Activated naive CD8-positive, alpha-beta T cell treated with anti-CD3 and anti-CD28 coated beads, Interleukin-2, amount 50 U/mL, for 16 hours (primary cell): Measurements from ENCODE around the gene CDH11.

Experiments used
- DNase-seq: peaks from one replicate; pipeline ENCODE4 v3.0.0-alpha.2; 2020; ENCODE audit warnings: low read depth, low spot score

The CDH11 gene

GRCh38 chr16:64981568-64982281 lies 140.1 kb downstream of the CDH11 start:
- no peak for DNase-seq

DNA sequence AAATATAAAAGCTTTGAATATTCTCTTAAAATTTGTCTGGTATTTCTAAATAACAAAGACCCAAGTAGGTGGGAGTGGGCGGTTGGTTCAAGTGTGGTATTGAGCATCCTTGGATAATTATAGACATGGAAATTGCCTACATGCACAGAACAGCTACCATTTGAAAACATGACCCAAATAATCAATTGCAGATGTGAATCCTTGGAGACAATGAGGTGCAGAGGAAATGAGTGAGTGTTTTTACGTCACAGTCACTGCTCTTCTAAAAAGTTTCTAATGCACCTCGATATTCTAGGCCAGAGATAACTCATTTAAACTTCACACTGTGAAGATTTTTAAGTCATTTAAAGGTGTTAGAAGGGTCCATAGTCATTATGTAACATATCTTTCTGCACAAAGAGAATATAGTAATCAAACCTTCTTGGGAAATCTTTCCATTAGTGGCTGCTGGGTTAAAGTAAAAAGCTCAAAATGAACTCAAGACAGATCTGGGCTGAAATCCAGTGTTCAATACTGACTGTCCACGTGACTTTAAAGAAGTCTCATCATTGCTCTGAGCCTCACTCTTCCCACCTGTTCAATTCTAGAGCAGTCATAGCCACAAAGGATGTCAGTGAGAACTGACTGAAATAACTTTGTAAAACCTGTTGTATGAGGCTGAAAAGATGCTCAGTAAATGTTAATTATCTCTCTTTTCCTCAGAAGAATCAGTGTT lies 144.5 kb downstream of the CDH11 start:
- DNase-seq = no peak

DNA sequence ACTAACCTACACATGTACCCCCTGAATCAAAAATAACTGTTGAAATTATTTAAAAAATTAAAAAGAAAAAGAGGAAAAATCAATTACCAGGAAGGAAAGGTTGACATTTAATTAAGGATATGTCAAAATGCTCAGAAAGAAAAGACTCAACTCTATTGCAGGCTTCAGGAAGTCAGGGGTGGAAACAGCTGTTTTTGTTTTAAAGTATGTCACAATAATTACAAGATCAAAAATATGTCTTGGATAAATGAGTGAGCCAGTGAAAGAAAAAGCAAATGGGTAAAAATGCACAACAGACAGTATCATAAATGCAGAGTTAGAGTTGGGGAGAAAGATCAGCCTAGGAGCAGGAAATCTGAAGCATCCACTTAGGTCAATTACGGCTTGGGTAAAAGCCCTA lies 146.0 kb downstream of the CDH11 start:
- DNase-seq = no peak

- DNase-seq = no peak
These were observed 147.5 kb downstream of the CDH11 start for GRCh38 chr16:64974381-64974780.

- DNase-seq = no peak
These were observed 148.7 kb downstream of the CDH11 start for GRCh38 chr16:64973171-64973570.

DNA sequence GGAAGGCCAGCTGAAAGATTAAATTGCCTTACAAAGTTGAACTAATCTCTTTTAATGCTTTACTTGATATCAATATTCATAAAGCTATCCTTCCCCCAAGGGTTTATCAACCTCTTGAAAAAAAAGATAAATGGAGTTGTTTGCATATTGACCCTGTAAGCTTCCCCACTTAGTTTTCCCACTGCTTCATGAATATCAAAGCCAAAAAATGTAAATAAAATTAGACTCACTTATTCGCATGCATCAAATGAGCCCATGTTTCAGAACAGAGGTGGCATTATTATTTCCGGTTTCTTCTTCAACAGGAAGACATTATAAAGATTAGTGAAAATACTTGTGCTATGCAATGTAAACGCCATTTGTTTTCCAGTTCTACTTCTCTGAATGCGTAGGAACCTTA lies 150.7 kb downstream of the CDH11 start:
- no peak for DNase-seq

DNA sequence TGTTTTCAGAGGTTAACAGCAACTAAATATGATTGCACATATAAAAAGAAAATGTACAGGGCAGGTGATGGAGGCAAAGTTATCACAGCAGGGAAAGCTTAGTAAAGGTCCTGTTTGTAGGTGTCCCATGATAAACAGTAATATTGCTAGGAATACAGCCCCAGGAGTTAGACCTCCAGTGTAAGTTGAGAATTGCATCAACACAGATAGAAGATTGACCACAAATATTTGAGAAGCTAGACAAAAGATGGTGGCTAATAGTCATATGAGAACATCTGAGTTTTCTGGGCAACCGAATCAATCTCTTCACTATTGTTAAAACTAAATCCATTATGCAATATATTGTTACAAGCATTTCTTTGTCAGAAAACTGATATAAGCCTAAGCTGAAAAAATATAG lies 152.6 kb downstream of the CDH11 start:
- no peak for DNase-seq

DNA sequence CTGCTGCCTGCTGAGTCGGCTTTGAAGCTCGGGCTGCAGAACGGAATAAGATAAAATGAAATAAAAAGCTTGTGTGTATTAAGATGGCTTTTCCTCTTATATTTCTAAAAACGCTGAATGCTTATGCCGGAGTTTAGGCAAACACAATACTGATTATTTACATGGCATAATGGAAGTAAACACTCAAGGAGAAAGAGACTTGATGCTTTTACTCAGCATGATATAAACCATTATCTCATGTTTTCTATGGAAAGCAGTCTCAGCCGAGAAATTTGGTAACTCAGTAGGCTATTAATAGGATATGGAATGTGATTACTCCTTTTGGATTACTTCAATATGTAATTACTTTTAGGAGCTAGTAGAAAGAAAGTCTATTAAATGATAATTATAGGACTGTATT lies 153.3 kb downstream of the CDH11 start:
- DNase-seq = no peak

GRCh38 chr16:64964126-64964540 lies 157.7 kb downstream of the CDH11 start:
- DNase-seq = no peak

DNA sequence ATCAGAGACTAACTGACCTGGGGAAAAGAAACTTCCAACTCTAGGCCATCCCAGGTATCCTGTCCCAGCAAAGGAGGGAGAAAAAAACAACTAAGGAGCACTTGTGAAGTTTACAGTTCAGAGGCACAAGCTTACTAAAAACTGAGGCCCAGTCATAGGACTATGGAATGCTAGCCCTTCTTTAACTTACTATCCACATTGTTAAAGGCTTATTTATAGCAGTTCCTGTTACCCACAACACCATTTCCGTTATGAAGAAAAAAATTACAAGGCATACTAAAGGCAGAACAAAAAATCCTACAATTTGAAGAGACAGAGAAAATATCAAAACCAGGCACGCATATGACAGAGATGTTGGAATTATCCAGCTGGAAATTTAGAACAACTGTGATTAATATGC lies 159.1 kb downstream of the CDH11 start:
- no peak for DNase-seq

DNA sequence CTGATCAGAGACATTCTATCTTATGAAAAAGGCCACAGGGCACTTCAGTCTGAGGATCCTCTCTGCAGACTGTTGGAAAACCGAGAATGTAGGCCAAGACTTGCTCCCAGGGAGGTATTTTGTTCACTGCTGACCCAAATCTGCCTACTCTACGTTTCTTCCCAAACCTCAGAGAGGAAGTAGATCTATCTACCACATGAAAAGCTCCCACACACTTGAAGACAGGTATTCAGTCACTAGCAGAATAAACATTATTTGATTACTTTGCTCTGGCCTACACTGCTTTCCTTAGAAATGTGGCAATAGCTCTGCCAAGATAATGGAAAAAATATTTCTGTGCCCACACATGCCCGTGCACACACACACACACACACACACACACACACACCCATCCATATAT lies 164.6 kb downstream of the CDH11 start:
- DNase-seq = no peak

DNA sequence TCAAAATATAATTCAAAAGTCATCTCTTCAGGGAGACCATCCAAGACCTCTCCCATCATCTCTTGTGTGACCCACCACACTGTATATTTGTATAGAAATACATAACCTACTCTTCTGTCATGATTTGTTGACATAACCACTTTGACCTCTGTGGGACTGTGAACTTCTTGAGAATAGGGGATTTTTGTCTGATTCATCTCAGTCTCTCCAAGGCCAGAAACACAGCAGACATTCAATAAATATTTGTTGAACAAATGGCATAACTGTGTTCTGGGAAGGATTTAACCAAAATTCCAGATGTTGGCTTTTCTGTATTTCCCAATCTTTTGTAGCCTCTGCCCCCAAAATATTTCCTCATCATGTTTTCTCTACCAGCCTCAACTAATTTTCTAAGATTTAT lies 169.7 kb downstream of the CDH11 start:
- DNase-seq = no peak

DNA sequence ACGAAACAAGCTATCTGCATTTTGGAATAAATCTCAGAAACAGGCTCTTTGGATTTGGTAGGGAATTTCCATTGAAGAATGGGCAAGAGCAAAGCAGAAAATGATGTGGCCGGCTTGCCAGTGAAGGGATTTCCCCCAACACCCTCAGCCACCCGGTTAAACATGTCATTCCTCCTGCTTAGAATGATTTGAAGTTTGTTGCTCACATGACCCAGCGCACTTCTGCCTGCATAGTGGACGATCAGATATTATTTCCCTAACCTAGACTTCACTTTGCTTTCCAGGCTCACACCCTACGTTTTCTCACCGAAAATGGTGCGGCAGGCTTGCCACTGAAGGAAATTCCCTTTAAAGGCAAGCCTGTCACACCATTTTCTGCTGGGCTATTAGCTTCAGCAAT lies 170.7 kb downstream of the CDH11 start:
- no peak for DNase-seq

DNA sequence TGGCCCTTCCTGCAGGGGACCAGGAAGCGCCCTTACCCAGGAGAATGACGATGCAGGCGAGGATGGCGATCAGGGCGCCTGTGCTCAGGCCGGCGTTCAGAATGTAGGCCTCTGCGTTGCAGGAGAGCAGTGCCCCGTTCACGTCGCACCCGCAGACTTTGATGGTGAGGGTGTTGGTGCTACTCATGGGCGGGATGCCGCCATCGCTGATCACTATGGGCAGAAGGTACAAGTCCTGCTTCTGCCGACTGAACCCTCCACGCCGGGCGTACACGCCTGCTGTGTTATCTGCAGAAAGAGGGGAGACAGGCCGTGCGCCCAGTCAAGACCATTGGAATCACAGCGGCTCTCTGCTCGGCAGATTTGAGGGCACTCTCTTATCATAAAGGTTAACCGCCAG lies 171.1 kb downstream of the CDH11 start:
- no peak for DNase-seq

DNA sequence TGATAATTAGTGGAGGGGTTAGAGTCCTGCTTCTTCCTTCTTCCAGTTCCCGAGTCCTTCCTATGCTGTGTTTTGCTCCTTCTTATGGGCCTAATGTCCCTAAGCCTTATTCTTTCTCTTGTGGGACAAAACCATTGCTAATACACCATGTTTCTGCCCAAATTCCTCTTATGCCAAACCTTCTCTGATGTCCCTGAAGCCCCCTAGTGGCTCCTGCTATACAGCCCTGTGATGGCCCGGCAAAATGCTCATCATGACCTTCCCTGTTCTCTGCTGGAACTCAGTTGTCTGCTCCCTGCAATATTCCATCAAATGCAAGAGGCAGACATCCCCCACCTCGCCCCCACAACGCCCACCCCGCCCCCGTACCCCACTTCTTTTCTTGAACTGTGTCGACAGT lies 171.6 kb downstream of the CDH11 start:
- no peak for DNase-seq

DNA sequence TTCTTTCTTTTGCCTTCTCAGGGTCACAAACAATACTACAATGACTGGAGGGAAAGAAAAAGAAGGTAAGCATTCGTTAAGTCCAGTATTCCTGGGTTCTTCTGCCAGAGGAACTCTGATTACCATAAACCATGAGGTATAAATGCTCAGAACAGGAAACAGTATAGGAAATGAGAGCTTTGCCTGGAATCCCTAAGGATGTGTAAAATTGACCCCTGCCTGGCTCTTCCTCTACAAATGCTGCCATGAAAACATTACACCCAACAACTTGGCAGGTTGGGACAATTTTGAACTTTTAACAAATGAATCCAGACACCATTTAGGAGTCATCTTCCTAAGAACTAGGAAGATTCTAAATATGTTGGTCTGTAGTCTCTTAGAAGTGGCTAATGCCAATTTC lies 173.8 kb downstream of the CDH11 start:
- no peak for DNase-seq

DNA sequence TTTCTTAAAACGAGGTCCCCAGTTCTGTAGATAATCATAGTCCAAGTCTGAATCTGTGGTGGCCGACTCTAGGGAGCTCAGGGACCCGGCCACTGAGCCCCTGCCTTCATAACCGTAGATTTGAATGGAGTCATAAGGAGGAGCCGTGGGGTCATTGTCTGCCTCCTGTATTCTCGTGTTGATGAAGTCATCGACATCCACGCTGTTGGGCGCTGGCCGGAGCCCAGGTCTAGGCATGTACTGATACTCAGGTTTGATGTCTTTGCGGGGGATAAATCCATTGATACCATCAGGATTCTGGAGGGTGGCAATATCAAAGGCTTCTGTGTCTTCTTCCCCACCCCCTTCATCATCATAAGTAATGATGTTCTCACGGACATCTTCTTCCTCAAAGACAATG lies 174.2 kb downstream of the CDH11 start:
- DNase-seq = no peak

DNA sequence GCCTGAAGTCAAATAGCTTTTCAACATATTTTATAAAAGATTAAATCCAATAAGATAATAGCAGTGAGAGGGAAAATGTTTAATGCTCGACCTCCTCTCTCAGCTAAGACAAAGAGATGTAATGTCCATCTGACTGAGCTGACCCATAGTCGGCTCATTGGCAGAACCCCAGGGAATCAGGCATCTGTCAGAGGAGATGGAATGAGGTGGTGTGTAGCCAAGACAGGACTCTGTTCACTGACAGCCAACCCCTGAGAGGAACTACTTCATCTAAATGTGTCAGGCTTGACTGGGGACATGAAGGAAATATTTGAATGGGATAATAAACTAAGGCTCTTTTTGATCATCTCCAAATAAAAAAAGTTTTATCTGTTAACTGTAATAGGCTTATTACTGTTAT lies 188.0 kb downstream of the CDH11 start:
- DNase-seq = no peak

- DNase-seq = no peak
These were observed 195.4 kb downstream of the CDH11 start for GRCh38 chr16:64926476-64926875.

- no peak for DNase-seq
These were observed 196.7 kb downstream of the CDH11 start for GRCh38 chr16:64925166-64925565.

- no peak for DNase-seq
These were observed 197.8 kb downstream of the CDH11 start for GRCh38 chr16:64924086-64924485.

GRCh38 chr16:64919929-64920607 lies 201.8 kb downstream of the CDH11 start:
- DNase-seq = no peak

- DNase-seq = no peak
These were observed 202.7 kb downstream of the CDH11 start for GRCh38 chr16:64919141-64919540.
